ENCODE measurements around the gene LDB3.

The LDB3 gene

DNA sequence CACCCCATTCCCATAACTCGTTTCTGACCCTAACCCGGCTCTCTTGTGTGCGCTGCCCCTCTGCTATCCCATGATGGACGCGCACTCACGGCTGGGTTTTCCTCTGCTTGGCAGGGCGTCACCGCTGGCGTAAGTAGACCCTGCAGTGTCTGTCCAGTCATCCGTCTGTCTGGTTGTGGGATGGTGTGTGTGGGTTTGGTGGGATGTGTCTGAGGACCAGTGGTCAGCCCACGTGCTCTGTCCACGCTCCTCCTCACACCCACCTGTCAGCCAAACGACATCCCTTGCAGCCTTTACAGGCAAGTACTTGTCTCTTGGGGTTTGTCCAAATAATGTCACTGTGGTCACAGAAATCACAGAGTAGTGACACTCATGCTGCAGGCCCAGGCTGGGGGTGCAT is 20.8 kb downstream of the LDB3 start:
- TF ChIP-seq, protein P1, sequence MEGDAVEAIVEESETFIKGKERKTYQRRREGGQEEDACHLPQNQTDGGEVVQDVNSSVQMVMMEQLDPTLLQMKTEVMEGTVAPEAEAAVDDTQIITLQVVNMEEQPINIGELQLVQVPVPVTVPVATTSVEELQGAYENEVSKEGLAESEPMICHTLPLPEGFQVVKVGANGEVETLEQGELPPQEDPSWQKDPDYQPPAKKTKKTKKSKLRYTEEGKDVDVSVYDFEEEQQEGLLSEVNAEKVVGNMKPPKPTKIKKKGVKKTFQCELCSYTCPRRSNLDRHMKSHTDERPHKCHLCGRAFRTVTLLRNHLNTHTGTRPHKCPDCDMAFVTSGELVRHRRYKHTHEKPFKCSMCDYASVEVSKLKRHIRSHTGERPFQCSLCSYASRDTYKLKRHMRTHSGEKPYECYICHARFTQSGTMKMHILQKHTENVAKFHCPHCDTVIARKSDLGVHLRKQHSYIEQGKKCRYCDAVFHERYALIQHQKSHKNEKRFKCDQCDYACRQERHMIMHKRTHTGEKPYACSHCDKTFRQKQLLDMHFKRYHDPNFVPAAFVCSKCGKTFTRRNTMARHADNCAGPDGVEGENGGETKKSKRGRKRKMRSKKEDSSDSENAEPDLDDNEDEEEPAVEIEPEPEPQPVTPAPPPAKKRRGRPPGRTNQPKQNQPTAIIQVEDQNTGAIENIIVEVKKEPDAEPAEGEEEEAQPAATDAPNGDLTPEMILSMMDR (IDR thresholded peaks at IDR 0.05; ENCODE audit: borderline replicate concordance, control extremely low read depth, extremely low read depth, insufficient read depth, missing control alignments) = no peak
- in situ Hi-C loops (cut with MboI; ENCODE audit: low sequenced_read_pairs, unreplicated experiment) = no loop called here
- DNase-seq (ENCODE audit: low spot score) = no peak

DNA sequence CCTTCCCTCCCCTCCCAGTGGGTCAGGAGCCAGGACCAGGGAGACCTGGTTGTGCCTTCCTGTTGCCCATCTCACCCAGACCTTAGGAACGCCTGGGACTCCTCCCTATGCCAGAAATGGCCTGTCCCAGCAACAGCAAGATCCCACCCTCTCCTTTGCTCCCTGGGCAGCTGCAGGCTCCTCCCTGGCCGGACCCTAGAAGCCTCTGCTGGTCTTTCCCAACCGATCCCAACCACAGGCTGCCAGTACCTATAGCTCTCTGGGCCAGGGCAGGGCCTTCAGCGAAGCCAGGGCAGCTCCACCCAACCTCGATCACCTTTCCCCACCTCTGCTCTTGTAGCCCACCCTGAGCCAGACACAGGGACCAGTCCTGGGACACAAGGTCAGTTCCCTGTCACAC is 21.9 kb downstream of the LDB3 start:
- in situ Hi-C loops (cut with MboI; ENCODE audit: low sequenced_read_pairs, unreplicated experiment) = no loop called here
- TF ChIP-seq, protein P1 (IDR thresholded peaks at IDR 0.05; ENCODE audit: borderline replicate concordance, control extremely low read depth, extremely low read depth, insufficient read depth, missing control alignments) = no peak
- DNase-seq (ENCODE audit: low spot score) = no peak

DNA sequence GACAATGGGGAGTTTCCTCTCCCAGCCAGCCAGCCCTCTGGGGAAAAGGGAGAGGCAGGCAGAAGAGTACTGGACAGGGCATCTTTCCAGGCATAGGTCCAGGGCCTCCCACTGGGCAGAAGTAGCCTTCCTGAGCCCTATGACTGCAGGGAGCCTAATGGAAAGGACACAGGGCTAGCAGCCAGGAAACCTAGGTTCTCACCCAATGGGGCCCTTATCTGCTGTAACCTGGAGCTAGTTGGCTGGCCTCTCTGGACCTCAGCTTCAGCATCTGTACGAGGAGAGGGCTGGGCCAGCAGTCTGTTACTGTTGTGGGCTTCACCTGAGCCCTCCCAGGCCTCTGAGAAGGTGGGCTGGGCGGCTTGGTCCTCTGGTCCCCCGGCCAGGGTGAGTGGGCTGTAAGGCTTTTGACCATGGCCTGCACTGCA is 22.4 kb downstream of the LDB3 start:
- TF ChIP-seq, protein P1 (IDR thresholded peaks at IDR 0.05; ENCODE audit: borderline replicate concordance, control extremely low read depth, extremely low read depth, insufficient read depth, missing control alignments) = no peak
- in situ Hi-C loops (cut with MboI; ENCODE audit: low sequenced_read_pairs, unreplicated experiment) = no loop called here
- no peak for DNase-seq (ENCODE audit: low spot score)

DNA sequence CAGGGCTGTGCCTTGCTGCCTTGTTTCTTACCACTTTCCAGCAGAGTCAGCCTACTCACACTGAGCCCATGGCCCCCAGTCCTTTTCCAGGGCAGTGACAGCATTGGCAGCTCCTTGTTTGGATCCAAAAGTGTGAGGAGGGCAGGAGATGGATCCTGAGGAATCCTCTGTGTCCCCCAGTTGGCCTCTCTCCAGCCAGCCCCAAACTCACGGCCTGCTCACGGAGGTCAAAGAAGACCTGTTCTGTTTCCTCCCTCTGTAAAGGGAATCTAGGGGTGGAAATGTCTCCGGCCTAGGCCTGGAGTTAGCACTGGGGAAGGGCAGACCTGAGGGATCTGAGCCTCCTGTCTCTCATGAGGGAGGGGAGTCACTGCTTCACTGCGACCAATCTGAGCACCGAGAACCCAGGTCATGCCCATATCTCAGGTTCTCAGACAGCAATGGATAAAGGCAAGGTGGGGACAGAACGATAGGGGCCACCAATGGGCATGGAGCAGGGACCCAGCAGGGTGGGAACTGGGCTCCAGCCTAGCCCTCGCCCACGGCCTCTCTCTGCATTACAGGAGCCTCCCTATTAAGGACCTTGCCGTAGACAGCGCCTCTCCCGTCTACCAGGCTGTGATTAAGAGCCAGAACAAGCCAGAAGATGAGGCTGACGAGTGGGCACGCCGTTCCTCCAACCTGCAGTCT is 23.2 kb downstream of the LDB3 start:
- in situ Hi-C loops (cut with MboI; ENCODE audit: low sequenced_read_pairs, unreplicated experiment) = no loop called here
- no peak for DNase-seq (ENCODE audit: low spot score)
- TF ChIP-seq, protein P1 (IDR thresholded peaks at IDR 0.05; ENCODE audit: borderline replicate concordance, control extremely low read depth, extremely low read depth, insufficient read depth, missing control alignments) = no peak

DNA sequence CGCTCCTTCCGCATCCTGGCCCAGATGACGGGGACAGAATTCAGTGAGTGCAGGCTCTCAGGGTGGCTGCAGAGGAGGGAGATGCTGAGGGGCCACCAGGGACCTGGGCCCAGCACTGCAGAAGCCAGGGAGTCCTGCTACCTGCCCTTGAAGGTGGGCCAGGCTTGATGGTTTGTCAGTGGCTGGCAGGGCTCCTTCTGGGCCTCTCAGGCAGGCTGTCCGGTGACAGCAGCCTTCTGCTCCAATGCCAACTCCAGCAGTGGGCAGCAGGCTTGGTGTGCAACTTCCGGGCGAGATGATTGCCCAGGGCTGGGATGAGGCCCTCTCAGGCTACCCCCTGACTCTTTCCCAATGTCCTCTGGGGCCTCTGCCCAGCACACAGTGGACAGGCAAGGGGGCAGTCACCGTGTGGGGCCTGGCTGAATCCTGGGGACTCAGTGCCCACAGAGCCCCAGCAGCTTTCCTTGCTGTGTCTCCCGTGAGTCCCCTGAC is 23.8 kb downstream of the LDB3 start:
- TF ChIP-seq, protein P1 (IDR thresholded peaks at IDR 0.05; ENCODE audit: borderline replicate concordance, control extremely low read depth, extremely low read depth, insufficient read depth, missing control alignments) = no peak
- no peak for DNase-seq (ENCODE audit: low spot score)
- in situ Hi-C loops (cut with MboI; ENCODE audit: low sequenced_read_pairs, unreplicated experiment) = no loop called here

DNA sequence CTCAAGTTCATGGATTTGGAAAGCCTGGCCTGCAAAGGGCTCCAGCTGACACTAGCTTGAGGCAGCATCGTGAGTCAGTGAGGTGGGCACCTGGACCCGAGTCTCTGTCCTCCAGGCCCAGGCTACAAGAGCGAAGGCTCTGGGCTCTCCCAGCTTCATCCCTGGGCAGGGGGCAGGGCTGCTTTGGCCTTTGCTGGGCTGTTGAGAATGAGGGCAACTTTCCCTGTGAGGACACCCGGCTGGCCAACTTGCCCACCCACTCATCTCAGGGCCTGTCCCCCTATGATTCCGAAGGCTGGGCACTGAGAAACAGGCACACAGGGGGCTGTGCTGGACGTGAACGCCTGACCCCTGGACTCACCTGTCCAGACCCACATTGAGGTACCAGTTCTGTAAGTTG is 24.4 kb downstream of the LDB3 start:
- DNase-seq (ENCODE audit: low spot score) = no peak
- in situ Hi-C loops (cut with MboI; ENCODE audit: low sequenced_read_pairs, unreplicated experiment) = no loop called here
- TF ChIP-seq, protein P1 (IDR thresholded peaks at IDR 0.05; ENCODE audit: borderline replicate concordance, control extremely low read depth, extremely low read depth, insufficient read depth, missing control alignments) = no peak
